ENCODE measurements around the gene ADIPOR2.

DNA sequence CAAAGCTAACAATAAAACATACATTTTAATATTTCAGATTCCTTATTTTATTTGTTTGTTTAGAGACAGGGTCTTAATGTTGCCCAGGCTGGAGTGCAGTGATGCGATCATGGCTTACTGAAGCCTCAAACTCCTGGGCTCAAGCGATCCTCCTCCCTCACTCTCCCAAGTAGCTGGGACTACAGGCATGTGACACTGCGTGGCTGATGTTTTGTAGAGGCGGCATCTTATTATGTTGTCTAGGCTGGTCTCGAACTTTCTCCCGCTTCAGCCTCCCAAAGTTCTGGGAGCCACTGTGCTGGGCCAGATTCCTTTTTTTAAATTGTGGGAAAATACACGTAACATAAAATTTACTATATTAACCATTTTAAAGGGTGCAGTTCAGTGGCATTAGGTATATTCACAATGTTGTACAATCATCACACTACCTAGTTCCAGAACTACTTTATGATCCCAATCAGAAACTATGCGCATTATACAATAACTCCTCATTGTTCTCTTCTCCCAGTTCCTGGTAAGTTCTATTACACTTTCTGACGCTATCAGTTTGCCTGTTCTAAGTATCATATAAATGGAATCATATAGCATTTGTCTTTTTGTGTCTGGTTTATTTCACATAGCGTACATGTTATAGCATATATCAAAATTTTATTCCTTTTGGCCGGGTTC is 40.3 kb downstream of the ADIPOR2 start:
- TF ChIP-seq, protein P1, sequence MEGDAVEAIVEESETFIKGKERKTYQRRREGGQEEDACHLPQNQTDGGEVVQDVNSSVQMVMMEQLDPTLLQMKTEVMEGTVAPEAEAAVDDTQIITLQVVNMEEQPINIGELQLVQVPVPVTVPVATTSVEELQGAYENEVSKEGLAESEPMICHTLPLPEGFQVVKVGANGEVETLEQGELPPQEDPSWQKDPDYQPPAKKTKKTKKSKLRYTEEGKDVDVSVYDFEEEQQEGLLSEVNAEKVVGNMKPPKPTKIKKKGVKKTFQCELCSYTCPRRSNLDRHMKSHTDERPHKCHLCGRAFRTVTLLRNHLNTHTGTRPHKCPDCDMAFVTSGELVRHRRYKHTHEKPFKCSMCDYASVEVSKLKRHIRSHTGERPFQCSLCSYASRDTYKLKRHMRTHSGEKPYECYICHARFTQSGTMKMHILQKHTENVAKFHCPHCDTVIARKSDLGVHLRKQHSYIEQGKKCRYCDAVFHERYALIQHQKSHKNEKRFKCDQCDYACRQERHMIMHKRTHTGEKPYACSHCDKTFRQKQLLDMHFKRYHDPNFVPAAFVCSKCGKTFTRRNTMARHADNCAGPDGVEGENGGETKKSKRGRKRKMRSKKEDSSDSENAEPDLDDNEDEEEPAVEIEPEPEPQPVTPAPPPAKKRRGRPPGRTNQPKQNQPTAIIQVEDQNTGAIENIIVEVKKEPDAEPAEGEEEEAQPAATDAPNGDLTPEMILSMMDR (conservative IDR thresholded peaks at IDR 0.05 in 1 of 2, IDR thresholded peaks at IDR 0.05 in 1 of 2; ENCODE audit: low read depth in 1 of 2, low read length in 2 of 2) = no peak
- no peak for TF ChIP-seq EZH2 (IDR thresholded peaks at IDR 0.05; ENCODE audit: low read length, missing control alignments)

Data from fibroblast of lung (primary cell).